HG02798 (cell line): Measurements from ENCODE around the gene GPATCH1.
"Not testable (repeated sequence)": the region's sequence is repeated elsewhere in the genome, so short reads cannot be mapped to it uniquely, and the experiment has no call there.

Source experiments
- ATAC-seq: cut with Tn5 transposase; IDR thresholded peaks from one replicate; pipeline ENCODE4 v1.9.1; 2021; ENCODE audit warnings: mild to moderate bottlenecking; ENCODE audit not compliant: unreplicated experiment, poor library complexity

GPATCH1 gene, protein sequence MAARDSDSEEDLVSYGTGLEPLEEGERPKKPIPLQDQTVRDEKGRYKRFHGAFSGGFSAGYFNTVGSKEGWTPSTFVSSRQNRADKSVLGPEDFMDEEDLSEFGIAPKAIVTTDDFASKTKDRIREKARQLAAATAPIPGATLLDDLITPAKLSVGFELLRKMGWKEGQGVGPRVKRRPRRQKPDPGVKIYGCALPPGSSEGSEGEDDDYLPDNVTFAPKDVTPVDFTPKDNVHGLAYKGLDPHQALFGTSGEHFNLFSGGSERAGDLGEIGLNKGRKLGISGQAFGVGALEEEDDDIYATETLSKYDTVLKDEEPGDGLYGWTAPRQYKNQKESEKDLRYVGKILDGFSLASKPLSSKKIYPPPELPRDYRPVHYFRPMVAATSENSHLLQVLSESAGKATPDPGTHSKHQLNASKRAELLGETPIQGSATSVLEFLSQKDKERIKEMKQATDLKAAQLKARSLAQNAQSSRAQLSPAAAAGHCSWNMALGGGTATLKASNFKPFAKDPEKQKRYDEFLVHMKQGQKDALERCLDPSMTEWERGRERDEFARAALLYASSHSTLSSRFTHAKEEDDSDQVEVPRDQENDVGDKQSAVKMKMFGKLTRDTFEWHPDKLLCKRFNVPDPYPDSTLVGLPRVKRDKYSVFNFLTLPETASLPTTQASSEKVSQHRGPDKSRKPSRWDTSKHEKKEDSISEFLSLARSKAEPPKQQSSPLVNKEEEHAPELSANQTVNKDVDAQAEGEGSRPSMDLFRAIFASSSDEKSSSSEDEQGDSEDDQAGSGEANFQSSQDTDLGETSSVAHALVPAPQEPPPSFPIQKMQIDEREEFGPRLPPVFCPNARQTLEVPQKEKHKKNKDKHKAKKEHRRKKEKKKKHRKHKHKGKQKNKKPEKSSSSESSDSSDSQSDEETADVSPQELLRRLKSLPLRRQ

DNA sequence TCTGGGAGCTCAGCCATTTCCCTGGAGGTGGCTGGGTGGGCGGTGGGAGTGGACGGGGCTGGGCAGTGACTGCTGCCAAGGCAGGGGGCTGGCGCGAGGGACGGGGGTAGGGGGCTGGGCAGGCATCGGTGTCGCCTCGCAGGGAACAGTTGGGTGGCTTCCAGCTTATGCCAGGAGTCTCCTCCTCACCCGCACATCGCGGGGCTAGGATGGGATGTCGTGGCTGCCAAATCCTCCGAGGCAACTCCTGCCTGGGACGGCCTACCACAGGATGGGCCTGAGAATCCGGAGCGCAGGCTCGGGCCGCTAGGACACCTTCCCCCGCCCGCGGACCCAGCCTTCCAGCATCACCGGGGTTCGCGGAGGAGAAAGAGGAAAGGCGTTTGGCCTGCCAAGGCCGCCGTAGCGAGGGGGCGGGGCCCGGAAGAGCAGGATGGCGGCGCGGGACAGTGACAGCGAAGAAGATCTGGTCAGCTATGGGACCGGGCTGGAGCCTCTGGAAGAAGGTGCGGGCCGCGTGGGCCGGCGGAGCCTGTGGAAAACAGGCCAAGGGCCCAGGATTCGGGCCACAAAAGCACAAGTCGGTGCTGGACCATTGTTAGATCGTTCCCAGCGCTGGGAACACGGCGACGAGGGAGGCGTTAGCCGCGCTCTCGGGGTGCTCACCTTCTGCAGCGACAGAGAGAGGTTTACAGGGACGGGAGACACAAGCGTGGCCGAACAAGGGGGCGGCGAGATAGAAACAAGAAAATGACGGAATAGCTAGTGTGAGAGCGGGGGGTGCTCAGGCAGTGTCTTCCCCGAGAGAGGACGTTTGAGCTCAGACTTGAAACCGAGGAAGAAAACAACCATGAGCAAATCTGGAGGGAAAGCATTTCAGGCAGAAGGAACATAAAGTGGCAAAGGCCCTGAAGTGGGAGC, at the start of gene GPATCH1:
TSS of gene GPATCH1 (plus strand) at position 421 of the 921 bp plus-strand sequence. CDS start at position 434, 13 bp downstream.
- peak; percentile 89 for ATAC-seq

GRCh38 chr19:33032218-33032781, 48.7 kb upstream of the GPATCH1 start:
- no peak for ATAC-seq

DNA sequence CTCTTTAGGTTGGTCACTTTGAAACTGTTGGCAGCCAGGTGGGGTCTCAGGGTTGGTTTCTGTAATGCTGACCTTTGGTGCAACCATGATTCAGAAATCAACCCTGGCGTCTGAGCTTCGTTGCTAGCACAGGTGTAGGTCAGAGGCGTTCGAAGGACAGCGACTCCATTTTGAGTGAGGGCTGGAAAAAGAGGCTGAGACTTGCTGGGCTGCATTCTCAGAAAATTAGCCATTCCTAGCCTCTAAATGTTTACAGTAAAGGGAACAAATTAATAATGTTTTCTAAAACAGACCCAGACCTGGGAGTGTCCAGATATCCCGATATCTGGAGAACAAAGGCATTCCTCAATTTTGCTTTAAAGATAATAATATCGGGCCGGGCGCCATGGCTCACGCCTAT, 45.5 kb upstream of the GPATCH1 start:
- ATAC-seq, result no peak

DNA sequence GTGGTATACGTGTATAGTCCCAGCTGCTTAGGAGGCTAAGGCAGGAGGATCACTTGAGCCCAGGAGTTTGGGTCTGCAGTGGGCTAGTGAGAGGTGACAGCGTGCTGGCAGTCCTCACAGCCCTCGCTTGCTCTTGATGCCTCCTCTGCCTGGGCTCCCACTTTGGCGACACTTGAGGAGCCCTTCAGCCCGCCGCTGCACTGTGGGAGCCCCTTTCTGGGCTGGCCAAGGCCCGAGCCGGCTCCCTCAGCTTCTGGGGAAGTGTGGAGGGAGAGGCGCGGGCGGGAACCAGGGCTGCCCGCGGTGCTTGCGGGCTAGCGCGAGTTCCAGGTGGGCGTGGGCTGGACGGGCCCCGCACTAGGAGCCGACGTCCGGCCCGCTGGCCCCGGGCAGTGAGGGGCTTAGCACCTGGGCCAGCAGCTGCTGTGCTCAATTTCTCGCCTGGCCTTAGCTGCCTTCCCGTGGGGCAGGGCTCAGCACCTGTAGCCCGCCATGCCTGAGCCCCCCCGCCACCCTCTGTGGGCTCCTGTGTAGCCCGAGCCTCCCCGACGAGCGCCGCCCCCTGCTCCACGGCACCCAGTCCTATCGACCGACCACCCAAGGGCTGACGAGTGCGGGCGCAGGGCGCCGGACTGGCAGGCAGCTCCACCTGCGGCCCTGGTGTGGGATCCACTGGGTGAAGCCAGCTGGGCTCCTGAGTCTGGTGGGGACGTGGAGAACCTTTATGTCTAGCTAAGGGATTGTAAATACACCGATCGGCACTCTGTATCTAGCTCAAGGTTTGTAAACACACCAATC, 44.4 kb upstream of the GPATCH1 start:
- not testable (repeated sequence) for ATAC-seq

DNA sequence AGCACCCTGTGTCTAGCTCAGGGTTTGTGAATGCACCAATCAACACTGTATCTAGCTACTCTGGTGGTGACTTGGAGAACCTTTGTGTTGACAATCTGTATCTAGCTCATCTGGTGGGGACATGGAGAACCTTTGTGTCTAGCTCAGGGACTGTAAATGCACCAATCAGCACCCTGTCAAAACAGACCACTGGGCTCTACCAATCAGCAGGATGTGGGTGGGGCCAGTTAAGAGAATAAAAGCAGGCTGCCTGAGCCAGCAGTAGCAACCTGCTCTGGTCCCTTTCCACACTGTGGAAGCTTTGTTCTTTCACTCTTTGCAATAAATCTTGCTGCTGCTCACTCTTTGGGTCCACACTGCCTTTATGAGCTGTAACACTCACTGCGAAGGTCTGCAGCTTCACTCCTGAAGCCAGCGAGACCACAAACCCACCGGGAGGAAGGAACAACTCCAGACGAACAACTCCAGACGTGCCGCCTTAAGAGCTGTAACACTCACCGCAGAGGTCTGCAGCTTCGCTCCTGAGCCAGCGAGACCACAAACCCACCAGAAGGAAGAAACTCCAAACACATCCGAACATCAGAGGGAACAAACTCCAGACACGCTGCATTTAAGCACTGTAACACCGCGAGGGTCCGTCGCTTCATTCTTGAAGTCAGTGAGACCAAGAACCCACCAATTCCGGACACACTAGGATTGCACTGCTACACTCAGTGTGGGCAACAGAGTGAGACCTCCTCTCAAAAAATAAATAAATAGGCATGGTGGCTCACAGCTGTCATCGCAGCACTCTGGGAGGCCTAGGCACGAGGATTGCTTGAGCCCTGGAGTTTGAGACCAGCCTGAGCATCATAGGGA, 43.6 kb upstream of the GPATCH1 start:
- ATAC-seq, result not testable (repeated sequence)

- no peak for ATAC-seq
Observed at GRCh38 chr19:33039108-33039599, 41.8 kb upstream of the GPATCH1 start.

DNA sequence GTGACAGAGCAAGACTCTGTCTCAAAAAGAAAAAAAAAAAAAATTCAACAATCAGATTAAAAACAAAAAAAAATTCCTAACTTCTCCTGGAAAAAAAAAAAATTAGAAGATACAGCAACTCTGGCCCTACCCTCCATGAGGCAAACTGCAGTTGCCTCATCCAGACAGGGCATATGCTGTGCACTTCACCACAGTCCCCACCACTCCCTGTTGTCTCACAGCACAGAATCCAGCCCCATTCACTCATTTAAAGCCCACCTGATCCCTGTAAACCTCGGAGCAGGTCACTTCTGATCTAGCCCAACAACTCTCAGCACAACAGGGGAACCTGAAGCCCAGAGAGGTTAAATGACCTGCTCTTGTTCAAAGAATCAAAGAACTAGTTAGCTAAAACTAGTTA, 41.2 kb upstream of the GPATCH1 start:
- ATAC-seq, result no peak

- no peak for ATAC-seq
Observed at GRCh38 chr19:33040994-33041827, 39.8 kb upstream of the GPATCH1 start.

DNA sequence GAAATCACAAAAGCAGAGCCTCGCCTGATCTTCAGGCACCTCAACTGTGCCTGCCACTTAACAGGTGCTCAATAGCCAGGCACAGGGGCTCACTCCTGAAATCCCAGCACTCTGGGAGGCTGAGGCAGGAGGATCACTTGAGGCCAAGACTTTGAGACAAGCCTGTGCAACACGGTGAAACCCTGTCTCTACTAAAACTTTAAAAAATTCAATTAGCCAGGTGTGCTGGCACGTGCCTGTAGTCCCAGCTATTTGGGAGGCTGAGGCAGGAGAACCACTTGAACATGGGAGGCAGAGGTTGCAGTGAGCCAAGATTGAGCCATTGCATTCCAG, 39.2 kb upstream of the GPATCH1 start:
- ATAC-seq, result not testable (repeated sequence)

DNA sequence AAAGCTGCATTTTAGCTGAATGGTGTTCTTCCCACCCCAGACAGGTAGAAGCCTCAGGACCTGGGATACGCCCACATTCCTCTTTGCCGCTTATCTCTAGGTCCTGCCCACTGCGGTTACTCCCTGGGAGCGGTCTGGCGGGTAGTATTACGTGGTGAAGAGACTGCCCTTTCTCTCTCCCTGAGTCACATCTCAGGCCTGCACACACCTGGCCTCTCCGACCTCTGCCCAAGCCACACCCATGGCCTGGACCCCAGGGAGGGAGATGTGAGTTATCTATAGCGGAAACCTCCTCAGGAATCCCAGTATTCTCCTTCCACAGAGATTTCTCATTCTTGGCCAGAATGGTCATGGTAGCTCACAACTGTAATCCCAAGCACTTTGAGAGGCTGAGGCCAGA, 33.6 kb upstream of the GPATCH1 start:
- no peak for ATAC-seq

- ATAC-seq, result no peak
Observed at GRCh38 chr19:33048806-33049676, 31.9 kb upstream of the GPATCH1 start.

DNA sequence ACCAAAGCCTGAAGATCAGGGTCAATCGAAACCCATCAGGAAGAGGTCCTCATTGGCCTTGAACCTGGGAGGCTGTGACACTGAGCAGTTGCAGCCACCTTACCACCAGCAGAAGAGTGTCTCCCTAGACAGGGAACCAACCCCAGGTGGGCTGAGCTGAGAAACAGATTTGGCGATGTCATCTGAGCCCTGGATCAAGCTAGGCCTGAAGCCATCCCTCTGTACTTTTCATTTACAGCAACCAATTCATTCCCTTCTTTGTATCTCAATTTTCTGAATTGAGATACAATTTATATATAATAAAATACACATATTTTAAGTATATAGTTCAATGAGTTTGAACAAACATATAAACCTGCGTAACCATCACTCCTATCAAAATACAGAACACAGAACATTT, 30.9 kb upstream of the GPATCH1 start:
- ATAC-seq, result no peak

DNA sequence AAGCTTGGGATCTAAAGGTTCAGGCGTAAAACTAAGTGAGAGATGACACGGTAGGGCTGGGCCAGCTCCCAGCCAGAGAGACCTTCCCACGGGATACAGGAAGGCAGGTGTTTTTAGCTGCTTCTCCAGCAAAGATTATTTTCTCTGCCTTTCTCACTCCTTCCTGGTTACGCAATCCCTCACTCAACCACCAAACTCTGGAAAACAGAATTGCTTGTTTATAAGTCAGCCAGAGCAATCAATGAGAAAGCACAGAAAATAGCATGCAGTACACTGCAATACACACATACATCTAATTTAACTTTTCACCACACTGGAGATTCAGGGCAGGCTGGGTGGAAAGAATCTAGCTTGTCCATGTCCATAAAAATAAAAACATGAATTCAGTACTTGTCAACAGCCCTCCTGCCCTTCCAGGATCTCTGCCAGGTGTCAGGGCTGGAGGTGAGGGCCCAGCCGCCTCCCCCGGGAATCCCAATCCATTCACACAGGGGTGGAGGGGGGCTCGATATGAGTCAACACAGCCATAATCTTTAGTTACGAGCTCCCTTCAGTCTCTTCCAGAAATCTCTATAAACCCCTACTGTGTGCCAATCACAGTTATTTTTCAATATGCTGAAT, 28.5 kb upstream of the GPATCH1 start:
- no peak for ATAC-seq

DNA sequence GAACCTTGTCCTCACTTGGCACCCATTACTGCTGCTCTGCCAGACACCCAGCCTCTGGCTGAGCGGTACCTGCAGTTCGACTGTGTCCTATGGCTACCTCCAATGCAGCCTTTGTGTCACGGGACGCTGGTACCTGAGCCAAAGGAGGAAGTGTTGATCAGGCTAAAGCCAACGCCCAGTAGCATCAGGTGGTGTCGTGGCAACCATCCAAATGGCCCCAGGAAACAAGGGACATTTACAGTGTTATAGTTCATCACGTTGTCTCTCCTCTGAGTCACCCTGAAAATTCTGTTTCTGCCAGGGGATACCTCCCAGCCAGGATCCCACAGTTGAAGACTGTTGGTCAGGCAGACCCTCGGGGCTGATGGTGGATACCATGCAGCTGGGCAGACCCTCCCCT, 26.4 kb upstream of the GPATCH1 start:
- no peak for ATAC-seq

GRCh38 chr19:33055718-33056117, 25.3 kb upstream of the GPATCH1 start:
- ATAC-seq, result no peak

DNA sequence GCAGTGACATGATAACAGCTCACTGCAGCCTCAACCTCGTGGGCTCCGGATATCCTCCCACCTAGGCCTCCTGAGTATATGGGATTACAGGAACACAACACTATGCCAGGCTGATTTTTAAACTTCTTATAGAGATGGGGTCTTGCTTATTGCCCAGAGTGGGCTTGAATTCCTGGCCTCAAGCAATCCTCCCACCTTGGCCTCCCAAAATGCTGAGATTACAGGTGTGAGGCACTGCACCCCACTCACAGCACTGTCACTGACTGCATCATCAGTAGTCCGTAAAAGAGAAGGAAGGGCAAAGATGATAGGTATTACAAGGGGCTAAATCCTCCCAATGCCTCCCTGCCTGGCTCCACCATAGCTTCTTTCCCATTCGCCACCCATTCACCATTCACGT, 20.4 kb upstream of the GPATCH1 start:
- ATAC-seq, result no peak
